Astrocyte of the spinal cord (primary cell): ENCODE data around the gene GLUD1.
"Not testable (repeated sequence)": the region's sequence is repeated elsewhere in the genome, so short reads cannot be mapped to it uniquely, and the experiment has no call there.

ENCODE experiments used
- DNase-seq: peaks from one replicate; pipeline ENCODE4 v3.0.0; 2011; ENCODE audit warnings: low read depth, low spot score
- H3K4me3 ChIP-seq: 2 replicates; pipeline ENCODE4 v1.5.1; 2011; ENCODE audit warnings: low read depth, mild to moderate bottlenecking, low read length, moderate library complexity
- in situ Hi-C: cut with HindIII; loops from 2 replicates; pipeline ENCODE4 v1.10.0; 2017; ENCODE audit warnings: low sequenced_read_pairs
- TF ChIP-seq, protein P1 (sequence below): IDR thresholded peaks from 2 replicates; pipeline ENCODE4 v1.5.1; 2012; ENCODE audit warnings: low read depth, mild to moderate bottlenecking, low read length, inconsistent platforms

The GLUD1 gene

DNA sequence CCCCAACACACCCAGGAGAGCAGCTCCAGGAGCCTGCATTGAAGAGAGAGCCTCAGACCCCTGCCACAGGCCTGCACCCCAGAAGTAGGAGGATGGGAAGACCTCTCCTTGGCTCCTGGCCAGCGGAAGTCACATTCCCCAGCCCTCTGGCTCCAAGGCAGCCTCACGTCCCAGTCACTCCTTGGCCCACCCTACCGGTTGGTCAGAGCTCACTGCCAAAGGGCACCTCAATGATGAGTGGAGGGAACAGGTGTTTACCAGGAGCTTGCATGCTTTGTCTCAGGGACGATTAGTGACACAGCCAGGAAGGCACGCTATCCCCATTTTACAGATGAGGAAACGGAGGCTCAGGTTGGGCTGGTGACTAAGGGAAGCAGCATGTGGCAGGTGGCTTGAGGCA lies 75.6 kb downstream of the GLUD1 start:
- H3K4me3 ChIP-seq, in situ Hi-C loops, DNase-seq: not testable (repeated sequence)

DNA sequence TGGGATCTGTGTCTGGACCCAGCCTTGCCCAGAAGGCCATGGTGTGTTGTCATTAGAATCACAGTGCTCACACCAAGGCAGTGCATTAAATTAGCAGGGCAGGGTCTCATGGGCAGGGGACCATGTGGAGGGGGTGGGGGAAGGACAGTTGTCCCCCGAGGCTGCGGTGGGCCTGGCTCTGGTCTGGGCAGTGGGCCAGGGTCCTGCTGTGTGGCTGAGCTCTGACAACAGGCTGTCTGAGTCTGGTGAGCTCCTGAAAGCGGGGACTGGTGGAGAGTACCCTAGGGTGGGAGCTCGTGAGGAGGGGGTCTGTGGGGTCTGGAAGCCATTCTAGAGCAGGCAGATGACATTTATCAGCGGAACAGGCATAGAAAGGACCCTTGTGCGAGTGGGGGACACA lies 76.5 kb downstream of the GLUD1 start:
- in situ Hi-C loops, DNase-seq, H3K4me3 ChIP-seq: not testable (repeated sequence)

DNA sequence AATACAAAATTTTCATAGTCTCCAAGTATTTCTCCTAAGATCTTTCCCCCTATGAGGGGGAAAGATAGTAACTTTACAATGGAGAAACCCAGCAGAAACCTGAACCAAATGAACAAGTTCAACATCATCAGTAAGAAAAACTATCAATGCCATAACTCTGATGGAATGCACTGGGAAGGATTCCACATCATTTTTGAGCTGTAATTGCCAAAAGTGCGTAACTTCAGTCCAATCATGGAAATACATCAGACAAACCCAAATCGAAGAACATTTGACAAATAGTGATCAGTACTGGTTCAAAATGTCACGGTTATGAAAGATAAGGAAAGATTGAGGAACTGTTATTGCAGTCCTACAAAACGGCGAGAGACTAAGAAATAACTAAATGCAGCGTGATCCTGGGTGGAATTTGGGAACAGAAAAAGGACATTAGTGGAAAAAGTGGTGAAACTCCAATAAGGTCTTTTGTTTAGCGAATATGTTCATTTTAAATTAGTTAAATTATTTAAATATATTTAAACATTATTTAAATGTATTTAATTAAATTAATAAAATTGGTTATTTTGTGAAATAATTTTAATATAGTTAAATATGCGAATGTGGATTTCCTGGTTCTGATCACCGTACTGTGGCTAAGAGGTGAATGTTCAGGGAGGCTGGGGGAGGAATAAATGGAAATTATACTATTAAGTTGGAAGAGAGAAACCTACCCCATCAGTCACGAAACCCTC lies 79.5 kb downstream of the GLUD1 start:
- in situ Hi-C loops, DNase-seq, H3K4me3 ChIP-seq: not testable (repeated sequence)

DNA sequence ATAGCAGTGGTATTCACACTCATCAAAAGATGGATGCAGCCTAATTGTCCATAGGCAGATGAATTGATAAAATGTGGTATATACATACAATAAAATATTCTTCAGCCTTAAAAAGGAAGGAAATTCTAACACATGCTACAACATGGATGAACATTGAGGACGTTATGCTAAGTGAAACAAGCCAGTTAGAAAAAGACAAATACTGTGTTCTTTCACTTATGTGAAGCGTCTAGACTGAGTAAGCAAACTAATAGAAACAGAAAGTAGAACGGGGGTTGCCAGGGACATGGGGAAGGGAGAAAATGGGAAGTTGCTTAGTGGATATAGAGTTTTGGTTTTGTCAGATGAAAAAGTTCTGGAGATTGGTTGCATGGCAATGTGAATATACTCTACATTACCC lies 81.1 kb downstream of the GLUD1 start:
- in situ Hi-C loops, DNase-seq, H3K4me3 ChIP-seq: not testable (repeated sequence)

DNA sequence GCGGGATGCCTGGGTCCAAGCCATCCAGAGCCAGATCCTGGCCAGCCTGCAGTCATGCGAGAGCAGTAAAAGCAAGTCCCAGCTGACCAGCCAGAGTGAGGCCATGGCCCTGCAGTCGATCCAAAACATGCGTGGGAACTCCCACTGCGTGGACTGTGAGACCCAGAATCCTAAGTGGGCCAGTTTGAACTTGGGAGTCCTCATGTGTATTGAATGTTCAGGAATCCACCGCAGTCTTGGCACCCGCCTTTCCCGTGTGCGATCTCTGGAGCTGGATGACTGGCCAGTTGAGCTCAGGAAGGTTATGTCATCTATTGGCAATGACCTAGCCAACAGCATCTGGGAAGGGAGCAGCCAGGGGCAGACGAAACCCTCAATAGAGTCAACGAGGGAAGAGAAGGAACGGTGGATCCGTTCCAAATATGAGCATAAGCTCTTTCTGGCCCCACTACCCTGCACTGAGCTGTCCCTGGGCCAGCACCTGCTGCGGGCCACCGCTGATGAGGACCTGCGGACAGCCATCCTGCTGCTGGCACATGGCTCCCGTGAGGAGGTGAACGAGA lies 85.4 kb downstream of the GLUD1 start:
- in situ Hi-C loops, DNase-seq, H3K4me3 ChIP-seq: not testable (repeated sequence)

DNA sequence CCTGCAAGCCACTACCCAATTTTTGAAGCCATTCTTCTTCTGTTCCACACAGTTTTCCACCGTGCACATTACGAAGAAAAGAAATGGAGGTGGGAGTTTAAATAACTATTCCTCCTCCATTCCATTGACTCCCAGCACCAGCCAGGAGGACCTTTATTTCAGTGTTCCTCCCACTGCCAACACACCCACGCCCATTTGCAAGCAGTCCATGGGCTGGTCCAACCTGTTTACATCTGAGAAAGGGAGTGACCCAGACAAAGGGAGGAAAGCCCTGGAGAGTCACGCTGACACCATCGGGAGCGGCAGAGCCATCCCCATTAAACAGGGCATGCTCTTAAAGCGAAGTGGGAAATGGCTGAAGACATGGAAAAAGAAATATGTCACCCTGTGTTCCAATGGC lies 86.3 kb downstream of the GLUD1 start:
- DNase-seq, in situ Hi-C loops, H3K4me3 ChIP-seq: not testable (repeated sequence)

DNA sequence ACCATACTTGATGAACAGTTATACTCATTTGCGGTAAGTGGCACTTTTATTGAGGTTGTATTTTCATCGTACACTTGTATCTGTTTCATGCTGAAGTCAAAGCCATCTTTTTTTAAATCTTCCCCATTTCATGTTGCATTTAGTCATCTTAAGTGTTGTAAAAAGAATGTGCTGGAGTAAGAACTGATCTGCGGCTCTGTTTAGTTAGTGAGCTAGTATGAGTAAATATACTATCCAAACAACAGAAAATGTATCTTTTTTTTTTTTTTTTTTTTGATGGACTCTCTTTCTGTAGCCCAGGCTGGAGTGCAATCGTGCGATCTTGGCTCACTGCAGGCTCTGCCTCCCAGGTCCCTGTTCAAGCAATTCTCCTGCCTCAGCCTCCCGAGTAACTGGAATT lies 87.0 kb downstream of the GLUD1 start:
- DNase-seq, in situ Hi-C loops: not testable (repeated sequence)

DNA sequence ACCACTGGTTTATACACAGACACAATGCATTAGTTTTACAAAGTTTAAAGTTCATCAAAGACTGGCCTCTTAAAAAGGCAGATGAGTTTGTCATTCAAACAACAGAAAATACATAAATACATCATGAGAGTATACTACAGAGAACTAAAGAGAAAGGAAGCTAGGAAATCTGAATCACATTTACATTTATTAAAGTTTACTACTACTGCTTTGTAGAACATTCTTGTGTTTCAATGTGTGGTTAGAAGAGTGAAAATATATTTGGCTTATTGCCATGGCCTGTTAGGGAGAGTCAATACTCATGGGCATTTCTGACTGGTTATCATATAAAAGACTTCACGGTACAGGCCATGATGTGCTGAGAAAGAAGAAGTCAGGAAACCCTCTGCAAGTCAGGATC lies 87.5 kb downstream of the GLUD1 start:
- DNase-seq: peak; percentile 38
- H3K4me3 ChIP-seq, in situ Hi-C loops: not testable (repeated sequence)

More for the DNA sequence above, 87.0 kb downstream of the GLUD1 start:
- not testable (repeated sequence) for H3K4me3 ChIP-seq

DNA sequence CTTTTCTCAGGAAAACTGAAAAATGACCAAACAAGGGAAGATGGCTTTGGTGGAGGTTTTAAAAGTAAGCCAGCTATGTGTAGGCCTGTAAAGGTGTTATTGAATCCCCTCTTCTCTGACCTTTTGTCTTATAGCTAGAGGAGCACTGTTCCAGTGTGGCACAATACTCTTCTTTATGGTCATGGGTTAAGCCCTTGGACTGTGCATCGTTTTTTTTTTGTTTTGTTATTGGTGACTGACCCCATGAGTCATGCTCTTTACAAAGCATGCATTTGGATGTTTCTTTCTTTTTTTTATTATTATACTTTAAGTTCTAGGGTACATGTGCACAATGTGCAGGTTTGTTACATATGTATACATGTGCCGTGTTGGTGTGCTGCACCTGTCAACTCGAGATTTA lies 94.2 kb downstream of the GLUD1 start:
- in situ Hi-C loops: no loop called here
- DNase-seq: peak; percentile 37
- no peak overlapping the region for H3K4me3 ChIP-seq
- TF ChIP-seq, protein P1, sequence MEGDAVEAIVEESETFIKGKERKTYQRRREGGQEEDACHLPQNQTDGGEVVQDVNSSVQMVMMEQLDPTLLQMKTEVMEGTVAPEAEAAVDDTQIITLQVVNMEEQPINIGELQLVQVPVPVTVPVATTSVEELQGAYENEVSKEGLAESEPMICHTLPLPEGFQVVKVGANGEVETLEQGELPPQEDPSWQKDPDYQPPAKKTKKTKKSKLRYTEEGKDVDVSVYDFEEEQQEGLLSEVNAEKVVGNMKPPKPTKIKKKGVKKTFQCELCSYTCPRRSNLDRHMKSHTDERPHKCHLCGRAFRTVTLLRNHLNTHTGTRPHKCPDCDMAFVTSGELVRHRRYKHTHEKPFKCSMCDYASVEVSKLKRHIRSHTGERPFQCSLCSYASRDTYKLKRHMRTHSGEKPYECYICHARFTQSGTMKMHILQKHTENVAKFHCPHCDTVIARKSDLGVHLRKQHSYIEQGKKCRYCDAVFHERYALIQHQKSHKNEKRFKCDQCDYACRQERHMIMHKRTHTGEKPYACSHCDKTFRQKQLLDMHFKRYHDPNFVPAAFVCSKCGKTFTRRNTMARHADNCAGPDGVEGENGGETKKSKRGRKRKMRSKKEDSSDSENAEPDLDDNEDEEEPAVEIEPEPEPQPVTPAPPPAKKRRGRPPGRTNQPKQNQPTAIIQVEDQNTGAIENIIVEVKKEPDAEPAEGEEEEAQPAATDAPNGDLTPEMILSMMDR: no peak
